Trophoblast cell (in vitro differentiated cells and primary cell): ENCODE results near the gene RNFT2.

Experiments
- DNase-seq, 2 donors: peaks; one replicate each; pipeline ENCODE4 v3.0.0-alpha.2; 2016
- H2AFZ ChIP-seq: 2 replicates; pipeline ENCODE4 v1.6.1; 2013; ENCODE audit warnings: low read length, moderate library complexity, mild to moderate bottlenecking; ENCODE audit not compliant: insufficient read depth, poor library complexity
- H2AK5ac ChIP-seq: 2 replicates; pipeline ENCODE4 v1.6.1; 2013; ENCODE audit warnings: mild to moderate bottlenecking, low read length
- H2BK120ac ChIP-seq: 2 replicates; pipeline ENCODE4 v1.6.1; 2013; ENCODE audit warnings: low read length, mild to moderate bottlenecking, moderate library complexity; ENCODE audit not compliant: insufficient read depth, poor library complexity
- H2BK12ac ChIP-seq: 2 replicates; pipeline ENCODE4 v1.6.1; 2013; ENCODE audit warnings: mild to moderate bottlenecking, low read length, moderate library complexity
- H2BK5ac ChIP-seq: 2 replicates; pipeline ENCODE4 v1.6.1; 2013; ENCODE audit warnings: low read length, low read depth, moderate library complexity, mild to moderate bottlenecking; ENCODE audit not compliant: poor library complexity
- H3K14ac ChIP-seq: 2 replicates; pipeline ENCODE4 v1.6.1; 2013; ENCODE audit warnings: mild to moderate bottlenecking, low read length
- H3K18ac ChIP-seq: 2 replicates; pipeline ENCODE4 v1.6.1; 2013; ENCODE audit warnings: mild to moderate bottlenecking, low read length
- H3K23ac ChIP-seq: 2 replicates; pipeline ENCODE4 v1.6.1; 2013; ENCODE audit warnings: low read length
- H3K27ac ChIP-seq: 2 replicates; pipeline ENCODE4 v1.5.1; 2013; ENCODE audit warnings: low read depth, mild to moderate bottlenecking, inconsistent platforms, low read length, moderate library complexity
- H3K27me3 ChIP-seq: 2 replicates; pipeline ENCODE4 v1.6.1; 2013; ENCODE audit warnings: inconsistent platforms, mild to moderate bottlenecking, low read length, moderate library complexity; ENCODE audit not compliant: insufficient read depth
- H3K36me3 ChIP-seq, 2 experiments: 1 replicate in 1 of 2; 2 replicates in 1 of 2; pipeline ENCODE4 v1.6.1; 2013; ENCODE audit warnings: low read length in 2 of 2, mild to moderate bottlenecking in 2 of 2, moderate library complexity in 1 of 2; ENCODE audit not compliant: insufficient read depth in 2 of 2, control insufficient read depth in 1 of 2
- H3K4ac ChIP-seq: 2 replicates; pipeline ENCODE4 v1.6.1; 2013; ENCODE audit warnings: low read depth, mild to moderate bottlenecking, low read length, moderate library complexity
- H3K4me1 ChIP-seq, 2 experiments: 1 replicate in 1 of 2; 2 replicates in 1 of 2; pipeline ENCODE4 v1.6.1; 2013; ENCODE audit warnings: low read length in 2 of 2, mild to moderate bottlenecking in 2 of 2, moderate library complexity in 1 of 2; ENCODE audit not compliant: insufficient read depth in 2 of 2, control insufficient read depth in 1 of 2
- H3K4me2 ChIP-seq: 2 replicates; pipeline ENCODE4 v1.6.1; 2013; ENCODE audit warnings: inconsistent platforms, mild to moderate bottlenecking, low read length, moderate library complexity
- H3K4me3 ChIP-seq: 2 replicates; pipeline ENCODE4 v1.5.1; 2013; ENCODE audit warnings: mild to moderate bottlenecking, low read depth, low read length, inconsistent platforms
- H3K79me1 ChIP-seq: one replicate; pipeline ENCODE4 v1.6.1; 2013; ENCODE audit warnings: low read length
- H3K79me2 ChIP-seq: 2 replicates; pipeline ENCODE4 v1.6.1; 2013; ENCODE audit warnings: low read length, mild to moderate bottlenecking; ENCODE audit not compliant: control insufficient read depth, insufficient read depth, poor library complexity
- H3K9ac ChIP-seq: 2 replicates; pipeline ENCODE4 v1.6.1; 2013; ENCODE audit warnings: mild to moderate bottlenecking, low read length
- H3K9me3 ChIP-seq: 2 replicates; pipeline ENCODE4 v1.6.1; 2013; ENCODE audit warnings: low read depth, mild to moderate bottlenecking, control low read depth, inconsistent platforms, low read length; ENCODE audit not compliant: insufficient read depth
- H4K12ac ChIP-seq: 2 replicates; pipeline ENCODE4 v1.6.1; 2013; ENCODE audit warnings: low read depth, mild to moderate bottlenecking, low read length, moderate library complexity
- H4K8ac ChIP-seq: 2 replicates; pipeline ENCODE4 v1.6.1; 2013; ENCODE audit warnings: low read depth, mild to moderate bottlenecking, low read length, moderate library complexity
- H4K91ac ChIP-seq: one replicate; pipeline ENCODE4 v1.6.1; 2013; ENCODE audit warnings: low read depth, mild to moderate bottlenecking, low read length, moderate library complexity
- WGBS: extraction: QIAGEN DNeasy Blood & Tissue Kit; methylation state at CpG from one replicate; pipeline ENCODE4 v1.1.7; 2013; ENCODE audit warnings: missing lambda C conversion rate; ENCODE audit not compliant: insufficient read length, insufficient coverage; ENCODE audit errors: extremely low coverage; 5-methylcytosine and 5-hydroxymethylcytosine counted together

RNFT2 gene

DNA sequence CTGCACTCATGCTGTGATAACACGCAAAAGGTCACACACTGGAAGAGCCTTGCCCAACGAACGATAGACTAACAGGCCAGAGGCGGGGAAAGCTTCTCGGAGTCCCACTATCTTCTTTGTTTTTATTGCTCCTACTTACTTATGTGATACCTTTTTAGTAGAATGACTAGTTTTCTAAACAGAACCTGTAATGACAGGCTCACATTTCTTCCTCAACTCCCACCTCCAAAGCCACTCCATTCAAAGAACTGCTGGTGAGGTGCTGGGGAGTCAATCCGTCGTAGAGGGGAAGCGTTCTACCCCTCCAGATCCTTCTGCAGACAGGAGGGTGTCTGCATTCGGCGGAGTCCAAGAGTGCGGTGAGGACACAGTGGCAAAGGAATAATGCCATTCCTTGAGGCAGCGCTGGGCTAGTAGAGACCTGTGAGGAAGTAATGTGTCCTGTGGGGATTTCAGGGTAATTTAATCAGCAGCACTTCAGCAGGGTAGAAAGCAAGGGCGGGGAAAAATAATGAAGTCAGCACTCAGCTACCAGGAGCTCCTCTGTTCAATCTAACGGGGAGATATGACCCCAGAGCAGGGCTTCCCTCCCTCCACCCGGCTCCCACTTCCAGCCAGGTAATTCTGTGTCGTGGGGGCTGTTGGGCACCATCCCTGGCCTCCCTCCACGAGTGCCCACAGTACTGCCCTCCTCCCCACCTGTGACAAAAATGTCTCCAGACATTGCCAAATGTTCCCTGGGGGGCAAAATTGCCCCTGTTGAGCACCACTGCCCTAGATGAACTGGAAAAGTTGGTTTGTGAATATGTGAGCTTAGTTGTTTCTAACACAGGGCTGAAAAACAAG lies 25.4 kb upstream of the RNFT2 start:
- Histone ChIP-seq H3K9ac (no peak overlapping the region), H3K36me3 (peaks cover 14 to 25% of the 10 kb centered on the region in 2 experiments), H2AFZ (no peak overlapping the region), H2BK120ac (no peak overlapping the region), H4K91ac (no peak overlapping the region), H3K79me2 (no peaks in the 10 kb centered on the region), H3K4ac (no peak overlapping the region), H3K23ac (no peak overlapping the region), H3K79me1 (no peaks in the 10 kb centered on the region), H2AK5ac (no peak overlapping the region), H3K9me3 (no peaks in the 10 kb centered on the region), H3K4me1 (no peaks in the 10 kb centered on the region), H4K12ac (no peak overlapping the region), H3K27ac (no peak overlapping the region), H4K8ac (no peak overlapping the region), H3K18ac (no peak overlapping the region), H3K14ac (no peak overlapping the region), H2BK12ac (no peak overlapping the region), H3K27me3 (no peaks in the 10 kb centered on the region), H3K4me3 (no peak overlapping the region), H2BK5ac (no peak overlapping the region), H3K4me2 (no peak overlapping the region)
- no peak for DNase-seq
- no CpG with 5 or more reads among the region's 17 CpGs for WGBS

- no peaks in the 10 kb centered on the region for H3K79me2 ChIP-seq
- WGBS, result no CpG with 5 or more reads among the region's 2 CpGs
- H3K27me3 ChIP-seq, result no peaks in the 10 kb centered on the region
- H3K27ac ChIP-seq, result no peak overlapping the region
- H3K4me2 ChIP-seq, result no peak overlapping the region
- no peaks in the 10 kb centered on the region for H3K4me1 ChIP-seq
- no peaks in the 10 kb centered on the region for H3K9me3 ChIP-seq
- H3K36me3 ChIP-seq, result peaks cover 15 to 29% of the 10 kb centered on the region in 2 experiments
- H4K12ac ChIP-seq, result no peak overlapping the region
- DNase-seq, result no peak
- H2AK5ac ChIP-seq, result no peak overlapping the region
- H4K8ac ChIP-seq, result no peak overlapping the region
- H3K4me3 ChIP-seq, result no peak overlapping the region
- no peak overlapping the region for H3K23ac ChIP-seq
- H2BK5ac ChIP-seq, result no peak overlapping the region
- no peaks in the 10 kb centered on the region for H3K79me1 ChIP-seq
- no peak overlapping the region for H2BK120ac ChIP-seq
- no peak overlapping the region for H3K4ac ChIP-seq
- H2AFZ ChIP-seq, result no peak overlapping the region
- no peak overlapping the region for H3K9ac ChIP-seq
- no peak overlapping the region for H4K91ac ChIP-seq
- H3K14ac ChIP-seq, result no peak overlapping the region
- H3K18ac ChIP-seq, result no peak overlapping the region
- no peak overlapping the region for H2BK12ac ChIP-seq
Observed at GRCh38 chr12:116713527-116713926, 24.6 kb upstream of the RNFT2 start.

- H3K14ac ChIP-seq, result no peak overlapping the region
- H2BK5ac ChIP-seq, result no peak overlapping the region
- H3K79me1 ChIP-seq, result no peaks in the 10 kb centered on the region
- H3K27me3 ChIP-seq, result no peaks in the 10 kb centered on the region
- H2BK12ac ChIP-seq, result no peak overlapping the region
- no peak overlapping the region for H2BK120ac ChIP-seq
- H3K23ac ChIP-seq, result no peak overlapping the region
- DNase-seq, result no peak
- H3K4me3 ChIP-seq, result no peak overlapping the region
- H2AFZ ChIP-seq, result no peak overlapping the region
- H3K9me3 ChIP-seq, result no peaks in the 10 kb centered on the region
- H3K36me3 ChIP-seq, result peaks cover 15 to 29% of the 10 kb centered on the region in 2 experiments
- no peak overlapping the region for H3K4me2 ChIP-seq
- H3K18ac ChIP-seq, result no peak overlapping the region
- no peak overlapping the region for H4K8ac ChIP-seq
- no peak overlapping the region for H3K9ac ChIP-seq
- H3K79me2 ChIP-seq, result no peaks in the 10 kb centered on the region
- no peak overlapping the region for H2AK5ac ChIP-seq
- H3K4ac ChIP-seq, result no peak overlapping the region
- no peaks in the 10 kb centered on the region for H3K4me1 ChIP-seq
- no peak overlapping the region for H3K27ac ChIP-seq
- no peak overlapping the region for H4K12ac ChIP-seq
- no CpG with 5 or more reads among the region's 9 CpGs for WGBS
- H4K91ac ChIP-seq, result no peak overlapping the region
Observed at GRCh38 chr12:116714175-116714574, 23.9 kb upstream of the RNFT2 start.

DNA sequence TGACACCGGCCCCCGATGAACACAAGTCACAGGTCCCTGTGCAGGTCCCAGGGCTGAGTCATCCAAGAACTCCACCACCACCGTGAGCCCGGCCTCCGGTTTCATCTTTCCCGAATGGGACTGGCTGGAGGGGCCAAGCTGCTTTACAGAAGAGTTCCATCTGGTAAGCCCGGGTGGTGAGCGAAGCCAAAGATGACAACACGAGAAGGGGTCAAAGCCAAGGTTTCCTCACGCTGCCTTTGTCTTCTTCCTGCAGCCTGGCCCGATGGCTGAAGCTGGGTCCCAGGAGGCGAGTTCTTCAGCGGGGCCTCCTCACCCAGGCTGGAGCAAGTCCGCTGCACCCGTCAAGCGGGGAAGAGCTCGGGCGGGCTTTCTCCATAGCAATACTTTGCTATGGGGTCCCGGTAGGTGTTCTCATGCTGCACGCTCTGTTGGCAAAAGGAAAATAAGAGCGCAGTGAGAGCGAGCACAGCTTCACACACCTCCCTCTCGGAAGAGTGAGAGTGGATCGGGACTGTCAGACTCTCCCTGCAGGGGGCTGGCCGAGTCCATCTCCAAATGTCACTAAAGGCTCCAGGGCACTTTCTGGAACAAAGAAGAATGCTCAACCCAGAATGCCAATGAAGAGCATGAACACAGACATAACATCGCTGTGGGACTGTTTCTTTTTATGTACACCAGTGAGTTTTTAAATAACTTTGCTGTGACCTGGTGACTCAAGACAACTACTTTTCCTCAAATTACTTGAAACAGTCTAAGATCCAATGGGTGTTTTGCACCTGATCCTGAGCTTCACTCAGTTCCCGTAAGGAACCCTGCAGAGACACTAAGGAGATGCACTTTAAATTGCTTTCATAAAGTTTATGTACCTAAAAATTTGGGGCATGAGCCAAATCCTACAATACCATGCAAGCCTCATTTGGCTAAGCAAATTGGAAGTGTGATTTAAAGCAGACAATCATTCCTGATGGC lies 20.4 kb upstream of the RNFT2 start:
- WGBS, result no CpG with 5 or more reads among the region's 27 CpGs
- H3K4me3 ChIP-seq, result no peak overlapping the region

More for the DNA sequence above, 20.4 kb upstream of the RNFT2 start:
- Histone ChIP-seq H3K14ac (no peak overlapping the region), H3K4me1 (no peaks in the 10 kb centered on the region), H2BK5ac (no peak overlapping the region), H4K8ac (no peak overlapping the region), H2AFZ (no peak overlapping the region), H3K4me2 (no peak overlapping the region), H4K12ac (no peak overlapping the region), H3K23ac (no peak overlapping the region), H3K9me3 (no peaks in the 10 kb centered on the region), H2BK120ac (no peak overlapping the region), H3K18ac (no peak overlapping the region), H3K36me3 (peaks cover 24 to 40% of the 10 kb centered on the region in 2 experiments), H2AK5ac (no peak overlapping the region), H3K4ac (no peak overlapping the region), H3K9ac (no peak overlapping the region), H3K27ac (no peak overlapping the region), H4K91ac (no peak overlapping the region), H2BK12ac (no peak overlapping the region), H3K79me1 (no peaks in the 10 kb centered on the region), H3K27me3 (no peaks in the 10 kb centered on the region), H3K79me2 (peaks cover 2% of the 10 kb centered on the region)
- DNase-seq, result no peak
